Spleen (tissue), 7 donors: Measurements from ENCODE around the gene MFN1.

ENCODE experiments used
- POLR2A ChIP-seq, 3 donors: fragments of 450-650 bp; IDR thresholded peaks; one replicate each; pipeline ENCODE4 v1.5.1; 2017; ENCODE audit warnings: antibody characterized with exemption in 3 of 3, mild to moderate bottlenecking in 1 of 3
- TF ChIP-seq, protein P1 (sequence below), 11 experiments: fragments of 200-600 bp in 7 of 11; fragments of 450-650 bp in 4 of 11; sonication (generic) in 4 of 11; IDR thresholded peaks in 8 of 11; conservative IDR thresholded peaks in 3 of 11; 1 replicate in 7 of 11; 2 replicates in 4 of 11; pipeline versions ENCODE4 v1.4.0 to v1.8.0; 2016 to 2021; ENCODE audit warnings: antibody characterized with exemption in 11 of 11, inconsistent platforms in 4 of 11, mild to moderate bottlenecking in 1 of 11
- donor health status: DM: no; HTN: no; CAD: no; lungs with moderate emphysema.
- donor health status: DM: no; HTN: no; CAD: no.
- donor health status: DM: no; HTN: no; CAD: no.

DNA sequence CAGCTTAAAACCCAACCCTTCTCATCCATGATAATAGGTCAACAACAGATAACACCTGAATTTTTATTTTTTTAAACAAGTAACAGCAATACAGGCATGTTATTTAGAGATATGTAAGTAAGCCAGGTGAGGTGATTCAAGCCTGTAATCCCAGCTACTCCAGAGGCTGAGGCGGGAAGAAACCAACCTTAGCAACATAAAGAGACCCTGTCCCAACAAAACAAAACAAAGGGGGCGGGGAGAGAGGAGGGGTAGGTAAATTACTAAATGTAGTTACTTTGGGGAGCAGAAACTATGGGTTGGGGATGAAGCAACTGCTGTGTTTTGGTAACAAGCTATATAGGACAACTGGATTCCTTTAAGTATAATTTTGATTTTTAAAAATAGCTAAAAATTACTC is 56.8 kb downstream of the MFN1 start:
- no peak for TF ChIP-seq POLR2A (IDR thresholded peaks at IDR 0.05)
- TF ChIP-seq, protein P1, sequence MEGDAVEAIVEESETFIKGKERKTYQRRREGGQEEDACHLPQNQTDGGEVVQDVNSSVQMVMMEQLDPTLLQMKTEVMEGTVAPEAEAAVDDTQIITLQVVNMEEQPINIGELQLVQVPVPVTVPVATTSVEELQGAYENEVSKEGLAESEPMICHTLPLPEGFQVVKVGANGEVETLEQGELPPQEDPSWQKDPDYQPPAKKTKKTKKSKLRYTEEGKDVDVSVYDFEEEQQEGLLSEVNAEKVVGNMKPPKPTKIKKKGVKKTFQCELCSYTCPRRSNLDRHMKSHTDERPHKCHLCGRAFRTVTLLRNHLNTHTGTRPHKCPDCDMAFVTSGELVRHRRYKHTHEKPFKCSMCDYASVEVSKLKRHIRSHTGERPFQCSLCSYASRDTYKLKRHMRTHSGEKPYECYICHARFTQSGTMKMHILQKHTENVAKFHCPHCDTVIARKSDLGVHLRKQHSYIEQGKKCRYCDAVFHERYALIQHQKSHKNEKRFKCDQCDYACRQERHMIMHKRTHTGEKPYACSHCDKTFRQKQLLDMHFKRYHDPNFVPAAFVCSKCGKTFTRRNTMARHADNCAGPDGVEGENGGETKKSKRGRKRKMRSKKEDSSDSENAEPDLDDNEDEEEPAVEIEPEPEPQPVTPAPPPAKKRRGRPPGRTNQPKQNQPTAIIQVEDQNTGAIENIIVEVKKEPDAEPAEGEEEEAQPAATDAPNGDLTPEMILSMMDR (IDR thresholded peaks at IDR 0.05 in 8 of 11, conservative IDR thresholded peaks at IDR 0.05 in 3 of 11), result no peak
